ENCODE results near the gene CNOT10. TPM values are rescaled to one million over a fixed set of nuclear protein-coding genes. Genes with fewer than 3 reads are reported as not detected.
A peak's percentile ranks its signal among the peaks of the same experiment; 100 is the strongest.
"Not testable (repeated sequence)": the region's sequence is repeated elsewhere in the genome, so short reads cannot be mapped to it uniquely, and the experiment has no call there.

The CNOT10 gene
- total RNA-seq, 4 donors from 2014 or later = 22.9 to 49.2 (median 28.4) TPM

- peak in 1 of 2 donors; percentile 21 for TF ChIP-seq CTCF (IDR thresholded peaks at IDR 0.05)
- not testable (repeated sequence) for DNase-seq (ENCODE audit: low spot score in 2 of 2); H3K4me1 ChIP-seq; H3K9me3 ChIP-seq; H3K27ac ChIP-seq; H3K4me3 ChIP-seq; H3K36me3 ChIP-seq; H3K27me3 ChIP-seq
- 48% methylated on average over 4 of the region's 5 CpGs for WGBS
Observed at GRCh38 chr3:32664630-32665075, 20.3 kb upstream of the CNOT10 start.

GRCh38 chr3:32667072-32667582, 17.9 kb upstream of the CNOT10 start:
- H3K4me1 ChIP-seq = no peaks in the 10 kb centered on the region
- H3K4me3 ChIP-seq = no peak overlapping the region
- TF ChIP-seq EP300 (IDR thresholded peaks at IDR 0.05) (no peak), POLR2A (IDR thresholded peaks at IDR 0.05) (no peak), CTCF (IDR thresholded peaks at IDR 0.05) (no peak), POLR2AphosphoS5 (IDR thresholded peaks at IDR 0.05) (no peak)
- H3K27ac ChIP-seq = no peak overlapping the region
- no peak for DNase-seq (ENCODE audit: low spot score in 2 of 2)
- WGBS = 85% methylated on average over 3 of the region's 3 CpGs
- H3K36me3 ChIP-seq = no peaks in the 10 kb centered on the region
- H3K9me3 ChIP-seq = no peaks in the 10 kb centered on the region
- H3K27me3 ChIP-seq = no peaks in the 10 kb centered on the region

GRCh38 chr3:32669226-32669625, 15.8 kb upstream of the CNOT10 start:
- H3K27me3 ChIP-seq; H3K4me1 ChIP-seq; DNase-seq (ENCODE audit: low spot score in 2 of 2); H3K9me3 ChIP-seq; H3K4me3 ChIP-seq; H3K36me3 ChIP-seq; H3K27ac ChIP-seq: not testable (repeated sequence)
- WGBS = 92% methylated on average over 6 of the region's 6 CpGs

- H3K4me3 ChIP-seq; H3K27me3 ChIP-seq; H3K36me3 ChIP-seq; H3K9me3 ChIP-seq; H3K4me1 ChIP-seq; DNase-seq (ENCODE audit: low spot score in 2 of 2); H3K27ac ChIP-seq: not testable (repeated sequence)
- WGBS = 61% methylated on average over 3 of the region's 3 CpGs
Observed at GRCh38 chr3:32673730-32674129, 11.3 kb upstream of the CNOT10 start.

GRCh38 chr3:32675164-32675563, 9.8 kb upstream of the CNOT10 start:
- 76% methylated on average over 2 of the region's 2 CpGs for WGBS
- no peak for DNase-seq (ENCODE audit: low spot score in 2 of 2)
- TF ChIP-seq POLR2A (IDR thresholded peaks at IDR 0.05) (no peak), CTCF (IDR thresholded peaks at IDR 0.05) (no peak), POLR2AphosphoS5 (IDR thresholded peaks at IDR 0.05) (no peak), EP300 (IDR thresholded peaks at IDR 0.05) (no peak)
- Histone ChIP-seq H3K4me1 (no peaks in the 10 kb centered on the region), H3K27me3 (no peaks in the 10 kb centered on the region), H3K36me3 (no peaks in the 10 kb centered on the region), H3K4me3 (no peak overlapping the region), H3K9me3 (no peaks in the 10 kb centered on the region), H3K27ac (no peak overlapping the region)

- no peak overlapping the region for H3K4me3 ChIP-seq
- H3K36me3 ChIP-seq = no peaks in the 10 kb centered on the region
- H3K27me3 ChIP-seq = no peaks in the 10 kb centered on the region
- no peak overlapping the region for H3K27ac ChIP-seq
- no peaks in the 10 kb centered on the region for H3K4me1 ChIP-seq
- 85% methylated on average over 1 of the region's 1 CpG for WGBS
- no peak for DNase-seq (ENCODE audit: low spot score in 2 of 2)
- no peak for TF ChIP-seq EP300 (IDR thresholded peaks at IDR 0.05)
- TF ChIP-seq POLR2A (IDR thresholded peaks at IDR 0.05) = no peak
- no peak for TF ChIP-seq POLR2AphosphoS5 (IDR thresholded peaks at IDR 0.05)
- no peak for TF ChIP-seq CTCF (IDR thresholded peaks at IDR 0.05)
- H3K9me3 ChIP-seq = no peaks in the 10 kb centered on the region
Observed at GRCh38 chr3:32675650-32676049, 9.3 kb upstream of the CNOT10 start.

Measured in suprapubic skin (tissue), 4 donors.